AG04449 (cell line): Measurements from ENCODE around the gene ERRFI1.

Experiments used
- CTCF ChIA-PET: fragments of 350-600 bp; formaldehyde crosslinking; extraction: SDS; loops from one replicate; lab custom pipeline; 2021; ENCODE audit warnings: antibody characterized with exemption; lab: Yijun Ruan, JAX
- POLR2A ChIA-PET: fragments of 400-600, 350-600 bp; formaldehyde crosslinking; extraction: SDS; loops from one replicate; lab custom pipeline; 2020; ENCODE audit warnings: antibody characterized with exemption, inconsistent platforms; lab: Yijun Ruan, JAX
- DNase-seq: peaks from one replicate; pipeline ENCODE4 v3.0.0-alpha.2; 2010; ENCODE audit warnings: low read depth, low spot score
- H3K4me3 ChIP-seq: 2 replicates; pipeline ENCODE4 v1.5.1; 2011; ENCODE audit warnings: low read depth, mild to moderate bottlenecking, control low read depth, low read length
- CTCF ChIP-seq: IDR thresholded peaks from one replicate; pipeline ENCODE4 v1.5.1; 2011; ENCODE audit warnings: mild to moderate bottlenecking, moderate library complexity, low read length, control low read depth, inconsistent platforms; ENCODE audit not compliant: insufficient read depth; ENCODE audit errors: missing control alignments

ERRFI1 gene

GRCh38 chr1:7995437-7995836, 30.7 kb downstream of the ERRFI1 start:
- no peak overlapping the region for H3K4me3 ChIP-seq
- ChIA-PET CTCF (interaction anchor here (1.0 to 1.1 kb wide), 2 partner anchors 12 to 320 kb away, joined by 3 to 5 read pairs; no protein-coding TSS in a partner anchor), POLR2A (no interaction called here)
- no peak for TF ChIP-seq CTCF
- DNase-seq = no peak

- TF ChIP-seq CTCF = no peak
- CTCF ChIA-PET = interaction anchor here (1.0 to 1.1 kb wide), 2 partner anchors 11 to 321 kb away, joined by 3 to 5 read pairs; no protein-coding TSS in a partner anchor
These were observed 31.3 kb downstream of the ERRFI1 start for GRCh38 chr1:7994827-7995226.

GRCh38 chr1:7993593-7994479, 32.3 kb downstream of the ERRFI1 start:
- no peak for TF ChIP-seq CTCF
- ChIA-PET POLR2A (interaction anchor here (0.7 kb wide), 1 partner anchor 12 kb away, joined by 5 read pairs; no protein-coding TSS in a partner anchor), CTCF (interaction anchor here (0.9 to 1.0 kb wide), 4 partner anchors 11 to 24 kb away, joined by 3 to 7 read pairs (median 4); no protein-coding TSS in a partner anchor)
- H3K4me3 ChIP-seq = no peak overlapping the region
- DNase-seq = peak; percentile 36

More at GRCh38 chr1:7994827-7995226, 31.3 kb downstream of the ERRFI1 start:
- POLR2A ChIA-PET = no interaction called here
- DNase-seq = no peak
- H3K4me3 ChIP-seq = no peak overlapping the region

- no peak overlapping the region for H3K4me3 ChIP-seq
- DNase-seq = no peak
- TF ChIP-seq CTCF = no peak
- CTCF ChIA-PET = interaction anchor here (1.0 to 1.9 kb wide), 3 partner anchors 10 to 321 kb away, joined by 3 to 13 read pairs (median 4); no protein-coding TSS in a partner anchor
- POLR2A ChIA-PET = interaction anchor here (0.7 kb wide), 1 partner anchor 13 kb away, joined by 5 read pairs; no protein-coding TSS in a partner anchor
These were observed 33.2 kb downstream of the ERRFI1 start for GRCh38 chr1:7992885-7993284.

GRCh38 chr1:7991504-7992440, 34.3 kb downstream of the ERRFI1 start:
- no peak for DNase-seq
- ChIA-PET CTCF (interaction anchor here (0.8 to 1.9 kb wide), 6 partner anchors 9 to 322 kb away, joined by 3 to 13 read pairs (median 4); no protein-coding TSS in a partner anchor), POLR2A (no interaction called here)
- TF ChIP-seq CTCF = no peak
- H3K4me3 ChIP-seq = no peak overlapping the region
